BLaER1 treated with 17β-estradiol and CSF1 and Interleukin-3, amounts not matched to agents 10 nM and 100 nM (cell line): Measurements from ENCODE around the gene SEC22C.
A peak's percentile ranks its signal among the peaks of the same experiment; 100 is the strongest.

ENCODE experiments used
- H3K27ac ChIP-seq, 11 experiments: shearing (Covaris generic); formaldehyde crosslinking; 2 replicates each; pipeline ENCODE4 v1.8.1; 2022
- H3K27me3 ChIP-seq, 11 experiments: shearing (Covaris generic); formaldehyde crosslinking; 2 replicates each; pipeline ENCODE4 v1.8.1; 2022
- H3K36me3 ChIP-seq, 11 experiments: shearing (Covaris generic); formaldehyde crosslinking; 2 replicates each; pipeline ENCODE4 v1.8.1; 2022
- H3K4me1 ChIP-seq, 10 experiments: shearing (Covaris generic); formaldehyde crosslinking; 2 replicates each; pipeline ENCODE4 v1.8.1; 2022
- H3K4me2 ChIP-seq, 11 experiments: shearing (Covaris generic); formaldehyde crosslinking; 2 replicates each; pipeline ENCODE4 v1.8.1; 2022
- H3K4me3 ChIP-seq, 10 experiments: shearing (Covaris generic); formaldehyde crosslinking; 2 replicates each; pipeline ENCODE4 v1.8.1; 2022
- H3K9ac ChIP-seq, 11 experiments: shearing (Covaris generic); formaldehyde crosslinking; 2 replicates each; pipeline ENCODE4 v1.8.1; 2022
- H3K9me3 ChIP-seq, 11 experiments: shearing (Covaris generic); formaldehyde crosslinking; replicated peaks in 1 of 11; 2 replicates each; pipeline ENCODE4 v1.8.1; 2022
- H4K20me1 ChIP-seq, 11 experiments: shearing (Covaris generic); formaldehyde crosslinking; 2 replicates each; pipeline ENCODE4 v1.8.1; 2022
- Cebpa-rat ChIP-seq, 11 experiments: shearing (Covaris generic); IDR thresholded peaks; 2 replicates each; pipeline ENCODE4 v1.8.1; 2022

SEC22C gene

GRCh38 chr3:42498791-42499477 is 82.8 kb downstream of the SEC22C start:
- no peak overlapping the region for H3K4me2 ChIP-seq
- peaks cover 28 to 38% (median 35%) of the 10 kb centered on the region in 11 experiments for H3K27me3 ChIP-seq
- no peaks in the 10 kb centered on the region for H3K9me3 ChIP-seq

GRCh38 chr3:42498034-42498433 is 83.7 kb downstream of the SEC22C start:
- Histone ChIP-seq H3K4me3 (no peak overlapping the region), H3K9ac (no peak overlapping the region), H3K36me3 (no peaks in the 10 kb centered on the region), H3K27me3 (peaks cover 28 to 38% (median 35%) of the 10 kb centered on the region in 11 experiments), H3K9me3 (no peaks in the 10 kb centered on the region), H4K20me1 (no peaks in the 10 kb centered on the region), H3K4me1 (peaks cover 17 to 39% (median 36%) of the 10 kb centered on the region in 10 experiments), H3K4me2 (peak overlapping the region in 7 of 11 experiments; percentile 41 to 63 (median 53); a peak in 11 of 22 replicates), H3K27ac (no peak overlapping the region)
- TF ChIP-seq Cebpa-rat (IDR thresholded peaks at IDR 0.05) = no peak

More at GRCh38 chr3:42498791-42499477, 82.8 kb downstream of the SEC22C start:
- Histone ChIP-seq H3K4me1 (peaks cover 17 to 37% (median 34%) of the 10 kb centered on the region in 10 experiments), H3K4me3 (no peak overlapping the region), H4K20me1 (no peaks in the 10 kb centered on the region; a peak in 1 of 22 replicates), H3K36me3 (no peaks in the 10 kb centered on the region), H3K27ac (no peak overlapping the region), H3K9ac (no peak overlapping the region)
- no peak for TF ChIP-seq Cebpa-rat (IDR thresholded peaks at IDR 0.05)
